SKM-1 treated with dmso at 0.1 percent for 144 hours (cell line): ENCODE data around the gene IPO11.
"Not testable (repeated sequence)": the region's sequence is repeated elsewhere in the genome, so short reads cannot be mapped to it uniquely, and the experiment has no call there.

ENCODE experiments used
- DNase-seq: peaks from one replicate; lab custom pipeline; 2025; ENCODE audit not compliant: unreplicated experiment; lab: John Stamatoyannopoulos, UW

Gene IPO11

GRCh38 chr5:62640446-62640845, 227.9 kb downstream of the IPO11 start:
- DNase-seq, result peak; percentile 7

DNA sequence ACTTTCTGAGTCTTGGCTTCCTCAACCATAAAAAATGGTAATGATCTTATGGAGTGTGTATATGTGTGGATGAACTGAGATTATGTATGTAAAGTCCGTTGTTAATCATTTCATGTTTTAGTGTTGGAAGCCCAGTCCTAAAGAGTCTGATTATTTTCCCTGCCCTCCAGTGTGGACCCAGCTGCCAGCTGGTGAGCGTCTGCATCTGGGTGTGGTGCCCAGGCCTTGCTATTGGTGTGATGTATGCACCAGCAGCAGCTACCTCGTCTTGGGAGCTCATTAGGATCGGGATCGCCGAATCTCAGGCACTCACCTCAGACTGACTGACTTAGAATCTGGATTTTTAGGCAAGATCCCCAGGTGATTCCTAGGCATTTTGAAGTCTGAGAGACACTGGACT, 229.9 kb downstream of the IPO11 start:
- DNase-seq, result no peak

DNA sequence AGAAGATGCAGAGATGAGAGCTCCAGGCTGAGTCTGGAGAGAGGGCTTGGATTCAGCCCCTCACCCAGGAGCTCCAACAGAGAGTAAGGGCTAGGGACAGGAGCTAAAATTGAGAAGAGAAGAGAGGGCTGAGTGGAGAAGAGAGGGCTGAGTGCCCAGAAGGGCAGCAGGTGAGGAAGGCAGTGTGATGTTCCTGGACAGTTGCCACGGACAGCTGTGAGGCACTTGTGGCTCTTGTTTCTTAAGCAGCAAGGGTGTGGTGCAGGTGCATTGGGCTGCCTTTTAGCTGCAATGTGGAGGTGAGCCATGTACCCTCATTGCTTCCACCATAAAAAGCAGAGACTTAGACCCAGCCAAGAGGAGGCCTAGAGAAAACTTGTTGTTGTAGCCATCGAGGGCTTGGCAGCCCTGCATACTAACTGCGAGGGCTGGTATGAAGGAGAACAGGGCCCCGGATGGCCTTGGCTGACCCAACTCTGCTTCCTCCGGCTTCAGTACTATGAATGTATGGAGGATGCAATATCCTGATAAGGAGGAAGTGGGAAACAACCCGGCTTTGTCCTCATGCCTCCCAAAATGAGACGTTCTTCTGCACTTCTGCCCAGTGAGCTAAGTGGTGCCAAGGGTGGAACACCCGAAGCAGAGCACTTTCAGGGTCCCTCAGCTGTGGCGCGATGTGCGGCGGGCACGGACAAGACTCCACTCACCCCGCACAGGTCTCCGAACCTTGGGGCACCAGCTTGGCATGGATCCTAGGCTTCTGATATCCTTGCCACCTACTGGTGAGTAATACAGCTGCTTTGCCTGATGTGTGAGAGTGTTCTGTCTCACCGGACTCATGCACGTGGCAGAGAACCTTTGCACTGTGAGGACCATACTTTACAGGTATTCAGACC, 231.2 kb downstream of the IPO11 start:
- DNase-seq, result peak; percentile 16

DNA sequence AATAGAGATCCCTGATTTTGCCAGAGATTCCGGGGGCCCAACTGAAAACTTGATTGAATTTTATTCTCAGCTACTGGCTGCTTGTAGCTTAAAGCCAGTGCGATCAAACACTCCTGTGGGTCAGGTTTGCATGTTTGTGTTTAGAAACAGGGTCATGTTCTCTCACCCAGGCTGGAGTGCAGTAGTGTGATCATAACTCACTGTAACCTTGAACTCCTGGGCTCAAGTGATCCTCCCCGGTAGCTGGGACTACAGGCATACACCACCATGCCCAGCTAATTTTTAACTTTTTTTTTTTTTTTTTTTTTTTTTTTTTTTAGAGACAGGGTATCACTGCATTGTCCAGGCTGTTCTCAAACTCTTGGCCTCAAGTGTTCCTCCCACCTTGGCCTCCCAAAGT, 232.7 kb downstream of the IPO11 start:
- DNase-seq, result no peak

- no peak for DNase-seq
Observed at GRCh38 chr5:62647241-62647640, 234.7 kb downstream of the IPO11 start.

DNA sequence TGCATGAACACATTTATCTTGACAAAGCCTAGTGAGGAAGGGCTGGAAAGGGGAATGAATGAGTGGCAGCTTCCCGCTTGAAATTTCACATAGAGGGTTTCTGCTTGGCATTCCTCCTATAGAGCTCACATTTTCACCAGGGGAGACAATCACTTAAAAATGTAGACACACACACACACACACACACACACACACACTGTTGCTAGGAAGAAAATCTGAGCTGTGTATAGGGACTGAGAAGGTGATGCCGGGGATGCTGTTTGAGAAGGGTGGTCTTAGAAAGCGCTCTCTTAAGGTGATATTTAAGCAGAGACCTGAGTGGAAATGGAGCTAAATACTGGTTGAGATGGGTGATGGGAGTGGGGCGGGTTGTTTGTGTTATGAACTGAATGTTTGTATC, 236.5 kb downstream of the IPO11 start:
- DNase-seq, result no peak

DNA sequence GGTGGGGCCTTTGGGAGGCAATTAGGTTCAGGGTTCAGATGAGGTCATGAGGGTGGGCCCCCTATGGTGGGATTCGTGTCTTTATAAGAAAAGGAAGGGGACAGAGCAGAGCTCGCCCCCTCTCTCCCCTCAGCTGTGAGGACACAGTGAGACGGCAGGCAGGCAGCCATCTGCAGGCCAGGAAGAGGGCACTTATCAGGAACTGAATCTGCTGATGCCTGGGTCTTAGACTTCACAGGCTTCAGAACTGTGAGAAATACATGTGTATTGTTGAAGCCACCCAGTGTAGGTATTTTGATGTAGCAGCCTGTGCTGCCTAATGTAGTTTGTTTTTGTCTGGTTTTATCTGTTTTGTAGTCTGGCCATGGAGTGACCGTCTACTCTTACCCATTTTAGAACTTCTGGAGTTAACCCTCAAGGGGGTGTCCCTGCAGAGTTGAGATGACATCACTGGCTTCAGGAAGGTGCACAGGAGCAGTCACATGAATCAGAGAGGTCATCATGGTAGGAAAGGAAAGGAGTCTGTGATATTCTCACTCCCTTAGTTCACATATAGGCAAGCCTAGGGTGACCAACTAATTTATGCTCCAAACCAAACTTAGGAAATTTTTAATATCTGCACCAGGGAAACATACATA, 237.0 kb downstream of the IPO11 start:
- DNase-seq, result no peak

DNA sequence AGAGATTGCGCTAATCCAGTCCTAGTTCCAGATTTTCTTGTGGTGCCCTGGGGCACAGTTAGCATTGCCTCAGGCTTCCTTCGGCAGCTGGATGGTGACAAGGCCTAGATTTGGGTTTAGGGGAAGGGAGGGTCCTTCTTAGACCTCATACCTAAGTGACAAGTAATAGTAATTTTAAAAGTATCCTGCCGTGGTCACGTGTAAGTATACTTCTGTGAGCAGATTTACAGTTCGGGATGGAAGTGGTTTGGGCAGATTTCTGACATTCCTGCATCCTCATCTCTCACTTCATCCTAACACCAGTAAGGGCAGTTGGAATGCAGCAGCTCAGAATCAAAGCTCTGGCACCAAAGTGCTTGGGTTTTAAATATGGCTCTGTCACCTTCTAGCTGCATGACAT, 237.6 kb downstream of the IPO11 start:
- no peak for DNase-seq

GRCh38 chr5:62652225-62652624, 239.7 kb downstream of the IPO11 start:
- DNase-seq, result no peak

- peak; percentile 39 for DNase-seq
Observed at GRCh38 chr5:62653001-62653863, 240.7 kb downstream of the IPO11 start.

- peak; percentile 39 for DNase-seq
Observed at GRCh38 chr5:62653864-62654575, 241.5 kb downstream of the IPO11 start.

- not testable (repeated sequence) for DNase-seq
Observed at GRCh38 chr5:62657772-62658171, 245.2 kb downstream of the IPO11 start.

DNA sequence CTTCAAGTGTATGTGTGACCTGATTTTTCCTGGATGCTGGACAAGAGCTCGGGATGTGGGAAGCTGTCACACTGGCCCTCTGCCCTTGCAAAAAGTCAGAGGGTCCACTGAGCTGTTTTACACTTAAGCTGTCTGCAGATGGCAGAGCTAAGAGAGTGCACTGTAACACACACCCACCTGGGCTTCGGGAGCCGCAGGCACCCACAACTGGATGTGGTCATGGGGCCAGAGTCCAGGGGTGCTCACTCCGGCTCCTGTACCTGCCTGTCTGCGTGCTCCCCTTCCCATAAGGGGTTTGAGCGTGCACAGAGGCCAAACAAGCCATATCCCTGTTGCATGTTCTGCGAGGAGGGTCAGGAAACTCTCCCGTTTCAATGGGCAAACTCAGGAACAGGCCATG, 248.6 kb downstream of the IPO11 start:
- DNase-seq, result no peak

DNA sequence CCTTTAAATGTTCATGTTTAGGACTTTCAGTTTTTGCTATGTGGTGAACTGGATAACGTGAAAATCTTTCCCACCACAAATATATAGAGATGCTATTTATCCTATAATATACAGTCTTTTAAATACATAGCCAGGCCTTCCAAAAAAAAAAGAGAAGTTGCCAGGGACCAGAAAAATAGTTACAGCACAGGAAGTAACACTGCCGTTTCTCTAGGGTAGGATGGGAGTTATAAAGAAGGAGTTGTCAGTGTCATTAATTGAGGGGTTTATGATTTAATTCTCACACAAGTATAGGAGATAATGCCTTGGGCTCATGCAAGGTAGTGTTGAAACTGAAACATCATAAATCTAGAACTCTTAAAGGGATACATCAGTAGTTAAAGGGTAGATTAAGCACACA, 250.0 kb downstream of the IPO11 start:
- DNase-seq, result peak; percentile 23

GRCh38 chr5:62671479-62671878, 258.9 kb downstream of the IPO11 start:
- DNase-seq, result no peak

GRCh38 chr5:62676596-62676995, 264.0 kb downstream of the IPO11 start:
- not testable (repeated sequence) for DNase-seq
